HepG2 (cell line): ENCODE data around the gene ZNF736. TPM values are rescaled to one million over a fixed set of nuclear protein-coding genes. Genes with fewer than 3 reads are reported as not detected.
"Not testable (repeated sequence)": the region's sequence is repeated elsewhere in the genome, so short reads cannot be mapped to it uniquely, and the experiment has no call there.

Experiments used
- ATAC-seq: fragments of 200-7000 bp; cut with Tn5 transposase; 3 replicates; pipeline ENCODE4 v1.9.1; 2020; ENCODE audit warnings: mild to moderate bottlenecking, moderate library complexity
- BruUV-seq: library from RNA; stranded (reverse); fragments of 400-500 nt; replicated peaks from 2 replicates; lab custom pipeline; 2021; lab: Mats Ljungman, UMichigan
- CTCF ChIA-PET: fragments of 300-600 bp; formaldehyde crosslinking; extraction: SDS; loops from one replicate; lab custom pipeline; 2021; ENCODE audit warnings: low total read pairs, inconsistent platforms, low intra/inter-chr PET ratio; lab: Yijun Ruan, JAX
- POLR2A ChIA-PET: fragments of 350-600 bp; sonication (Branson Sonifier 250); formaldehyde crosslinking; loops from one replicate; lab custom pipeline; 2020; ENCODE audit warnings: antibody characterized with exemption, inconsistent platforms; lab: Yijun Ruan, JAX
- DNase-seq: peaks from one replicate; pipeline ENCODE4 v3.0.0-alpha.2; 2015; ENCODE audit warnings: low spot score
- FAIRE-seq: peaks from 3 replicates; lab custom pipeline; 2011; peaks lifted over from hg19 to GRCh38; lab: Jason Lieb, UNC
- H2AFZ ChIP-seq: one replicate; pipeline ENCODE4 v1.6.1; 2011; ENCODE audit warnings: low read length, inconsistent platforms
- H3K27ac ChIP-seq: fragments of 300-600 bp; 3 replicates; pipeline ENCODE4 v1.8.0; 2011; ENCODE audit warnings: mixed run types, mild to moderate bottlenecking, mixed read lengths, low read length, inconsistent platforms; ENCODE audit not compliant: insufficient read depth; ENCODE audit errors: extremely low read length
- H3K27me3 ChIP-seq, 2 experiments: fragments of 200-600 bp in 1 of 2; 2 replicates in 1 of 2; 3 replicates in 1 of 2; pipeline versions ENCODE4 v1.6.0 to v1.8.0; 2011; ENCODE audit warnings: low read length in 2 of 2, mild to moderate bottlenecking in 2 of 2, moderate library complexity in 2 of 2, inconsistent platforms in 1 of 2; ENCODE audit not compliant: insufficient read depth in 2 of 2, control insufficient read depth in 1 of 2
- H3K36me3 ChIP-seq, 2 experiments: fragments of 200-600 bp in 1 of 2; replicated peaks in 1 of 2; 2 replicates in 1 of 2; 3 replicates in 1 of 2; pipeline versions ENCODE4 v1.5.1 to v1.8.0; 2011; ENCODE audit warnings: low read length in 2 of 2, inconsistent platforms in 1 of 2; ENCODE audit not compliant: insufficient read depth in 2 of 2, control insufficient read depth in 1 of 2
- H3K4me1 ChIP-seq: 2 replicates; pipeline ENCODE4 v1.5.1; 2012; ENCODE audit warnings: low read length, inconsistent platforms; ENCODE audit not compliant: insufficient read depth
- H3K4me2 ChIP-seq: 2 replicates; pipeline ENCODE4 v1.6.0; 2011; ENCODE audit warnings: low read depth, low read length, inconsistent platforms
- H3K4me3 ChIP-seq, 3 experiments: fragments of 200-600 bp in 1 of 3; sonication (generic), shearing (Covaris generic) in 1 of 3; replicated peaks in 1 of 3; 2 replicates each; pipeline ENCODE4 v1.5.1; 2011 to 2016; ENCODE audit warnings: low read length in 3 of 3, inconsistent platforms in 2 of 3, low read depth in 2 of 3, mild to moderate bottlenecking in 2 of 3, control low read depth in 1 of 3, mixed read lengths in 1 of 3; ENCODE audit not compliant: insufficient read depth in 1 of 3
- H3K79me2 ChIP-seq: one replicate; pipeline ENCODE4 v1.6.1; 2011; ENCODE audit warnings: low read length, inconsistent platforms; ENCODE audit not compliant: insufficient read depth
- H3K9ac ChIP-seq: 2 replicates; pipeline ENCODE4 v1.6.0; 2011; ENCODE audit warnings: mild to moderate bottlenecking, low read depth, low read length, inconsistent platforms; ENCODE audit not compliant: insufficient read depth
- H3K9me3 ChIP-seq: 2 replicates; pipeline ENCODE4 v1.5.1; 2012; ENCODE audit warnings: mild to moderate bottlenecking, low read length
- H4K20me1 ChIP-seq: 2 replicates; pipeline ENCODE4 v1.6.0; 2011; ENCODE audit warnings: inconsistent platforms, mild to moderate bottlenecking, low read length, moderate library complexity; ENCODE audit not compliant: insufficient read depth
- CEBPB ChIP-seq: IDR thresholded peaks from 2 replicates; pipeline ENCODE4 v1.6.1; 2011; ENCODE audit warnings: low read depth, low read length, improper control_type of control experiment, borderline replicate concordance
- CREB1 ChIP-seq, 2 experiments: fragments of 450-650 bp in 1 of 2; IDR thresholded peaks; 2 replicates each; pipeline ENCODE4 v1.6.1; 2016 to 2017; ENCODE audit warnings: control low read depth in 1 of 2, mild to moderate bottlenecking in 1 of 2, missing compliant biosample characterization in 1 of 2, missing genetic modification characterization in 1 of 2
- ELF3 ChIP-seq: IDR thresholded peaks from 2 replicates; pipeline ENCODE4 v1.6.1; 2016; ENCODE audit warnings: missing genetic modification reagents, missing compliant biosample characterization
- U2AF1 ChIP-seq: fragments of 200-400 bp; formaldehyde crosslinking; optimal IDR thresholded peaks from 2 replicates; pipeline ENCODE3; 2017; ENCODE audit warnings: mild to moderate bottlenecking, low read depth, low read length
- ZNF7 ChIP-seq: IDR thresholded peaks from 2 replicates; pipeline ENCODE4 v1.6.1; 2016; ENCODE audit warnings: missing biosample characterization, missing genetic modification reagents
- WGBS: methylation state at CpG from one replicate; pipeline ENCODE4 v1.1.6; 2017; ENCODE audit warnings: low lambda C conversion rate; 5-methylcytosine and 5-hydroxymethylcytosine counted together
- in situ Hi-C: cut with HindIII; loops from 2 replicates; pipeline ENCODE4 v1.10.0; 2017; ENCODE audit warnings: low pct_unique_long_range_greater_than_20kb; ENCODE audit not compliant: extremely low pct_ligation_motif_present
- intact Hi-C: fragments of 100-400 bp; cut with micrococcal nuclease; formaldehyde crosslinking; loops from one replicate; pipeline ENCODE4 v1.10.0; 2022; ENCODE audit not compliant: unreplicated experiment
- polyA plus RNA-seq, 8 experiments: library from polyadenylated mRNA; depleted of rRNA in 3 of 8; stranded (reverse) in 7 of 8; unstranded in 1 of 8; fragments of >200 nt; fragmentation: Illumina TruSeq in 4 of 8; extraction: Trizol in 4 of 8; gene quantifications; 2 replicates each; pipeline versions ENCODE4 v1.2.1 to v1.2.3, GENCODE V29; 2011 to 2016; ENCODE audit warnings: low read depth in 4 of 8, missing spikeins in 1 of 8, mixed read lengths in 1 of 8; ENCODE audit not compliant: insufficient read depth in 1 of 8
- total RNA-seq, 5 experiments: library from RNA; depleted of rRNA; stranded (reverse); fragments of >200 nt; fragmentation: Illumina TruSeq; extraction: Trizol; gene quantifications; 2 replicates each; pipeline ENCODE4 v1.2.3, GENCODE V29; 2016; ENCODE audit warnings: low read depth in 1 of 5
- TF ChIP-seq, protein P1 (sequence below): sonication (generic); formaldehyde crosslinking; IDR thresholded peaks from 2 replicates; pipeline ENCODE4 v1.5.0; 2020; ENCODE audit warnings: missing genetic modification reagents

ZNF736 gene
- total and polyA plus RNA-seq, 2 of the 13 experiments (the other 11 are each of a cell fraction or from before 2014, with no cell fraction given) = not detected

DNA sequence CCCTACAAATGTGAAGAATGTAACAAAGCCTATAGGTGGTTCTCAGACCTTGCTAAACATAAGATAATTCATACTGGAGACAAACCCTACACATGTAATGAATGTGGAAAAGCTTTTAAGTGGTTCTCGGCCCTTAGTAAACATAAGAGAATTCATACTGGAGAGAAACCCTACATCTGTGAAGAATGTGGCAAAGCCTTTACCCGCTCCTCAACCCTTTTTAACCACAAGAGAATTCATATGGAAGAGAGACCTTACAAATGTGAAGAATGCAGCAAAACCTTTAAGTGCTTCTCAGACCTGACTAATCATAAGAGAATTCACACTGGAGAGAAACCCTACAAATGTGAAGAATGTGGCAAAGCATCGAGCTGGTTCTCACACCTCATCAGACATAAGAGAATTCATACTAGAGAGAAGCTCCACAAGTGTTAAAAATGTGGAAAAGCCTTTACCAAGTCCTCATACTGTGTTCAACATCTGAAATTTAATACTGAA lies 35.0 kb downstream of the ZNF736 start:
- H3K36me3 ChIP-seq, H3K27ac ChIP-seq, intact Hi-C loops, FAIRE-seq, H3K79me2 ChIP-seq, H3K4me2 ChIP-seq, POLR2A ChIA-PET, H3K27me3 ChIP-seq, H3K4me1 ChIP-seq, CTCF ChIA-PET, H3K9ac ChIP-seq, in situ Hi-C loops, ATAC-seq, BruUV-seq, H3K4me3 ChIP-seq, DNase-seq, H2AFZ ChIP-seq, H4K20me1 ChIP-seq: not testable (repeated sequence)
- WGBS = 3% methylated on average over 3 of the region's 3 CpGs
- H3K9me3 ChIP-seq = peaks cover 86% of the 10 kb centered on the region

DNA sequence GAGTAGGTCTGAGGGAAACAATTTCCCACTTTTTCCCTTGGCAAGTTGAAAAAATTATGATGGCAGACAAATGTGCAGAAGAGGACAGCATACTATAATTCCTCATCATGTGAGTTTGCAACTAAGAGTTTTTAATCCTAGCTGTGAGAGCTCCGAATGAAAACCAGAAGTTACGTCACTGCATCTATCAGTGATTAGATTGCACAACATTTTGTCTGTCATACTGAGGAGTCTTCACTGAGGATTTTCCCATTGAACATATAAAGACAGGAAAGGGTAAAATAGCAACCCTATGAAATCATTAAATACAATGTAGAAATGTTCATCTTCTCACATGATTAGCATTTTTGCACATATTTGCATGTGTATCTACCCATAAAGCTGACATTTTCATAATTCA lies 45.8 kb downstream of the ZNF736 start:
- no peak for DNase-seq
- BruUV-seq = no TSS peak

More for the DNA sequence above, 45.8 kb downstream of the ZNF736 start:
- Histone ChIP-seq H2AFZ (no peak overlapping the region), H3K4me3 (no peak overlapping the region), H3K27ac (no peak overlapping the region), H4K20me1 (no peaks in the 10 kb centered on the region), H3K79me2 (no peaks in the 10 kb centered on the region), H3K36me3 (no peaks in the 10 kb centered on the region), H3K9ac (no peak overlapping the region), H3K4me2 (no peak overlapping the region), H3K9me3 (peaks cover 91% of the 10 kb centered on the region), H3K4me1 (no peaks in the 10 kb centered on the region), H3K27me3 (no peaks in the 10 kb centered on the region)
- no peak for FAIRE-seq
- no peak for TF ChIP-seq U2AF1
- TF ChIP-seq, protein P1, sequence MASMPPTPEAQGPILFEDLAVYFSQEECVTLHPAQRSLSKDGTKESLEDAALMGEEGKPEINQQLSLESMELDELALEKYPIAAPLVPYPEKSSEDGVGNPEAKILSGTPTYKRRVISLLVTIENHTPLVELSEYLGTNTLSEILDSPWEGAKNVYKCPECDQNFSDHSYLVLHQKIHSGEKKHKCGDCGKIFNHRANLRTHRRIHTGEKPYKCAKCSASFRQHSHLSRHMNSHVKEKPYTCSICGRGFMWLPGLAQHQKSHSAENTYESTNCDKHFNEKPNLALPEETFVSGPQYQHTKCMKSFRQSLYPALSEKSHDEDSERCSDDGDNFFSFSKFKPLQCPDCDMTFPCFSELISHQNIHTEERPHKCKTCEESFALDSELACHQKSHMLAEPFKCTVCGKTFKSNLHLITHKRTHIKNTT = no peak
- TF ChIP-seq CEBPB = peak; percentile 73
- no peak for TF ChIP-seq ZNF7 (CRISPR knock-in tag)
- TF ChIP-seq ELF3 (CRISPR knock-in tag) = no peak
- 0 out of 2 replicates have a peak, but pooled peaks have one; percentile 41 for TF ChIP-seq CREB1 (IDR thresholded peaks at IDR 0.05)
- TF ChIP-seq CREB1 (CRISPR knock-in tag; IDR thresholded peaks at IDR 0.05) = no peak
- no peak for ATAC-seq
- ChIA-PET CTCF (no interaction called here), POLR2A (no interaction called here)
- intact Hi-C loops = no loop called here
- in situ Hi-C loops = no loop called here
- WGBS = 15% methylated on average over 2 of the region's 2 CpGs
